GM19324 (cell line): ENCODE measurements around the gene TNFRSF12A.
A peak's percentile ranks its signal among the peaks of the same experiment; 100 is the strongest.

Experiments used
- ATAC-seq: cut with Tn5 transposase; IDR thresholded peaks from one replicate; pipeline ENCODE4 v1.9.1; 2021; ENCODE audit warnings: mild to moderate bottlenecking, moderate library complexity; ENCODE audit not compliant: unreplicated experiment, low FRiP score

TNFRSF12A gene

GRCh38 chr16:2985893-2986355 is 34.2 kb upstream of the TNFRSF12A start:
- no peak for ATAC-seq

- ATAC-seq = no peak
Measured at GRCh38 chr16:2986623-2987188, 33.5 kb upstream of the TNFRSF12A start.

GRCh38 chr16:2987286-2987685 is 32.9 kb upstream of the TNFRSF12A start:
- no peak for ATAC-seq

DNA sequence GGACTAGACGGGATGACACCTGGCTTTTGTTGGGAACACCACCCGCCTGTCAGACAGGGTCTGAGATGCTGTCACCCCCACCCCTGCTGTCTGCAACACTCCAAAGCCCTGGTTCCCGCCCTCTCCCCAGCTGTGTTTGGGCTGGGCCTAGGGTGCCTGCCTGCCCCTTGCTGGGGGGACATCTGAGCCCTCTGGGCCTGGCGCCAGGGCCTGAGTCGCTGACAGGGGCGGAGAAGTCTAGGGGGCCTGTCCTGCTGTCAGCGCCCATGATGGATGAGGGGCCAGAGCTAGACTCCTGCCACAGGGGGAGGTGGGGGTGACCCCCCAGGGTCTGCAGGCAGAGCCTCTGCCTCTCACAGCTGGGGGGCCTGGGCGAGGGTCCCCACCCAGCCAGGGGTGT is 32.3 kb upstream of the TNFRSF12A start:
- no peak for ATAC-seq

DNA sequence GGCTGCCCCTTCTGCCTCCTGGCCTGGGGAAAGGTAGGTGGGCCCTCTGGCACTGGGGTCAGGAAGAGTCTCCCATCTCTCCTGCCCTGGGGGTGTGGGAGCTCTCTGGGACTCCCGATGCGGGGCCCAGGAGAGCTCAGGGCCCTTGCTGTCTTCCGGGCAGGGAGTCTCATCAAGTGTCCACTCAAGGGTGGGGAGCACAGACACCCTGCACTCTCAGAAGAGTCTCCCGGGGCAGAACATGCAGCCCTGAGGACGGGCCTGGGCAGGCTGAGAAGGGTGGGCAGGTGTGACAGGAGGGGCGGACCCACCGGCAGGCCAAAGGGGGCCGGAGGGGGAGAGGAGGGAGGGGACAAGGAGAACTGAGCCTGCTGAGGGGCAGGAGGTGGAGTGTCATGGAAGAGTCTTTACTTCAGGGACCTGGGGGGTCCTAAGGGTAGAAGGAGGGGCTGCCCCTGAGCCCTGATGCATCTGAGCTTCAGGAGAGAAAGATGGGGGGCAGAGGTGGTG is 31.5 kb upstream of the TNFRSF12A start:
- no peak for ATAC-seq

GRCh38 chr16:2990891-2991290 is 29.3 kb upstream of the TNFRSF12A start:
- no peak for ATAC-seq

- ATAC-seq = no peak
Measured at GRCh38 chr16:2991566-2992261, 28.5 kb upstream of the TNFRSF12A start.

GRCh38 chr16:2992383-2993081 is 27.6 kb upstream of the TNFRSF12A start:
- ATAC-seq = no peak

DNA sequence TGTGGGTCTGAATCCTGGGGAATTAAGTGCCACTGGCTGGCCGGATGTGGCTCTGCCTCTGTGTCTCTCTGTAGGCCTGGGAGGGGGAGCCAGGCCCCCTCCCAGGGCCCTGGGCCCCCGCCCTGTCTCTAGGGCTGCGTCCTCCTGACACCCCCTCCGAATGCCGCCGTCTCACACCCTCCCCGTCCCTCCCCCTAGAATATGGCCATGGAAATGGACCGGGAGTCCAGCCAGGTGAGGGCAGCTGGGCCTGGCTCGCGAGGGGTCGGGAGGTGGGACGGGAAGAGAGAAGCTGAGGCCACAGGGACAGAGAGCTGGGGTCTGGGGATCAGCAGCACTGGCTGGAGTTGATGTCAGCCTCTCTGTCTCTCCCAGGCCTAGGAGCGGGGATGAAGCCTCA is 23.9 kb upstream of the TNFRSF12A start:
- ATAC-seq = no peak

DNA sequence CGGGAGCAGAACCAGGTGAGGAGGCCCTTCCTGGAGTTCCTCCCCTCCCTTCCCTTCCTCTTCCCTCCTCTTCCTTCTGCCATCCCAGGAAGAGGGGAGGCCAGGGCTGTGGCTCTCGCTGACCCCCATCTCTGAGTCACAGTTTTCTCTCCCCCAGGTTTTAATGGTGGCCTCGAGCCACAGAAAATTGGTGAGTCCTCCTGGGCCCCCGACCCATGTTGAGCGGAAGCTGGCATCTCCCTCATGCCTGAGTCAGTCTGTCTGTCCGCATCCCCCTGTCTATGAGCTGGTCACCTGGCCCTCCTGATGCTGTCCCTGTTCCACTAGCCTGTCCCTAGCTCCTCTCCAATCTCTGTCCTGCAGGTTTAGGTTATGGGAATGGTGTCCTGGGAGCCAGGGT is 20.2 kb upstream of the TNFRSF12A start:
- ATAC-seq = no peak

GRCh38 chr16:3000540-3000939 is 19.6 kb upstream of the TNFRSF12A start:
- no peak for ATAC-seq

- ATAC-seq = no peak
Measured at GRCh38 chr16:3001316-3001715, 18.9 kb upstream of the TNFRSF12A start.

GRCh38 chr16:3003582-3004270 is 16.4 kb upstream of the TNFRSF12A start:
- peak; percentile 94 for ATAC-seq

DNA sequence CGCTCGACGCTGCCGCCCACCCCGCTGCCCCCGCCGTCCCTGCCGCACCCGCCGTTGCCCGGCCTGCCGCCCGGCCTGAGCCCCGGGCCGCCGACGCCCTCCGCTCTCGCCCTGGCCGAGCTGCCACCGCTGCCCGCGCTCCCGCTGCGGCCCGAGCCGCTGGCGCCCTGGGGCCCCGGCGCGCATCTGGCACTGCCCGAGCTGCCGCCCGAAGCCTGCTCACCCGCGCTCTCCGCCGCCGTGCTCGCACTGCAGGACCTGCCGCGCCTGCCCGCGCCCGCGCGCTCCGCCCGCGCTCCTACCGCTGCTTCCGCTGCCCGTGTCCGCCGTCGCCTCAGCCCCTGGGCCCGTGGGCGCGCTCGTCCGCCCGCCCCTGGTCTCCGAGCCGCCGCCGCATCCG is 15.8 kb upstream of the TNFRSF12A start:
- ATAC-seq = peak; percentile 17

DNA sequence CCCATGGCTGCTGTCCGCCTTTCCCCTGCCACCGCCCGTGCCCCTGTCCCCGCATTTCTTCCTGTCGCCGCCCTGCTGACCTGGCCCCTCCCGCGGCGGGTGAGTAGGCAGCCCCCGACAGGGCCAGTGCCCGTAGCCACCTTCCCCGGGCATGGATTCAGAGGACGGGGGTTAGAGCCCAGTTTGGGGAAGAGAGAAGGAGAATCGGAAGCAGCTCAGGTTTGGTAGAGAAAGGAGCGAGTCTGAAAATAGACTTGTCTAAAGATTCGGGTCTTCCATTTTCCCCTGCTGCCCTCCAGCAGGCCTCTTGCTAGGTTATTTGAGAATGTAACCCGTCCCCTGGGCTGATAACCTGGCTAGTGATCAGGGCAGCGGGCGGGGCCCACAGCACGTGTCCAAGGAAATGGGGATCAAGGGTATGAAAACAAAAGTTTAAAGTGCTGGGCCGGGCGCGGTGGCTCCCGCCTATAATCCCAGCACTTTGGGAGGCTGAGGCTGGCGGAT is 15.3 kb upstream of the TNFRSF12A start:
- no peak for ATAC-seq

GRCh38 chr16:3007059-3007956 is 12.9 kb upstream of the TNFRSF12A start:
- ATAC-seq = no peak

GRCh38 chr16:3007957-3008689 is 12.0 kb upstream of the TNFRSF12A start:
- no peak for ATAC-seq

GRCh38 chr16:3008690-3009037 is 11.5 kb upstream of the TNFRSF12A start:
- no peak for ATAC-seq
